Measurements from ENCODE around the gene GPC6.

DNA sequence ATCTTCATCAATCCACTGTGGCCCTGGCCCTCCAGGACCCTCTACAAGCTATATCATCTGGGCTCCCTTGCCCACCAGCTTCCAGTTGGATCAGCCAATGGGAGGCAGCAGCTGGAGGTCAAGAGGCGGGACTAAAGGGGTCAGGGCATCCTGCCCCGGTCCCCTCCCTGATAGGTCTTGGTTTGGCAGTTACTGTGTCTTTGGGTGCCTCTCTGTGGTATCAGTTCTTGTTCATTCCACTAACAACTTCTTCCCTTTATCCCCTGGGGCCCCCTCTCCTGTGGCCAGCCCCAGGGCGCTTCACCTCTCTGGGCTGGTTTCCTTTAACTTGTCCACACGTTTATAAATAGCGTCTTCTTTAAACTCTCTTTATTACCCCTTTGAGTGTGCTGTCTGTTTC is 1169.3 kb downstream of the GPC6 start:
- TF ChIP-seq, protein P1, sequence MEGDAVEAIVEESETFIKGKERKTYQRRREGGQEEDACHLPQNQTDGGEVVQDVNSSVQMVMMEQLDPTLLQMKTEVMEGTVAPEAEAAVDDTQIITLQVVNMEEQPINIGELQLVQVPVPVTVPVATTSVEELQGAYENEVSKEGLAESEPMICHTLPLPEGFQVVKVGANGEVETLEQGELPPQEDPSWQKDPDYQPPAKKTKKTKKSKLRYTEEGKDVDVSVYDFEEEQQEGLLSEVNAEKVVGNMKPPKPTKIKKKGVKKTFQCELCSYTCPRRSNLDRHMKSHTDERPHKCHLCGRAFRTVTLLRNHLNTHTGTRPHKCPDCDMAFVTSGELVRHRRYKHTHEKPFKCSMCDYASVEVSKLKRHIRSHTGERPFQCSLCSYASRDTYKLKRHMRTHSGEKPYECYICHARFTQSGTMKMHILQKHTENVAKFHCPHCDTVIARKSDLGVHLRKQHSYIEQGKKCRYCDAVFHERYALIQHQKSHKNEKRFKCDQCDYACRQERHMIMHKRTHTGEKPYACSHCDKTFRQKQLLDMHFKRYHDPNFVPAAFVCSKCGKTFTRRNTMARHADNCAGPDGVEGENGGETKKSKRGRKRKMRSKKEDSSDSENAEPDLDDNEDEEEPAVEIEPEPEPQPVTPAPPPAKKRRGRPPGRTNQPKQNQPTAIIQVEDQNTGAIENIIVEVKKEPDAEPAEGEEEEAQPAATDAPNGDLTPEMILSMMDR (conservative IDR thresholded peaks at IDR 0.05; ENCODE audit: low read length), result no peak
- no peak for TF ChIP-seq EZH2phosphoT487 (IDR thresholded peaks at IDR 0.05; ENCODE audit: borderline replicate concordance)
